Measurements from ENCODE around the gene CD19.

DNA sequence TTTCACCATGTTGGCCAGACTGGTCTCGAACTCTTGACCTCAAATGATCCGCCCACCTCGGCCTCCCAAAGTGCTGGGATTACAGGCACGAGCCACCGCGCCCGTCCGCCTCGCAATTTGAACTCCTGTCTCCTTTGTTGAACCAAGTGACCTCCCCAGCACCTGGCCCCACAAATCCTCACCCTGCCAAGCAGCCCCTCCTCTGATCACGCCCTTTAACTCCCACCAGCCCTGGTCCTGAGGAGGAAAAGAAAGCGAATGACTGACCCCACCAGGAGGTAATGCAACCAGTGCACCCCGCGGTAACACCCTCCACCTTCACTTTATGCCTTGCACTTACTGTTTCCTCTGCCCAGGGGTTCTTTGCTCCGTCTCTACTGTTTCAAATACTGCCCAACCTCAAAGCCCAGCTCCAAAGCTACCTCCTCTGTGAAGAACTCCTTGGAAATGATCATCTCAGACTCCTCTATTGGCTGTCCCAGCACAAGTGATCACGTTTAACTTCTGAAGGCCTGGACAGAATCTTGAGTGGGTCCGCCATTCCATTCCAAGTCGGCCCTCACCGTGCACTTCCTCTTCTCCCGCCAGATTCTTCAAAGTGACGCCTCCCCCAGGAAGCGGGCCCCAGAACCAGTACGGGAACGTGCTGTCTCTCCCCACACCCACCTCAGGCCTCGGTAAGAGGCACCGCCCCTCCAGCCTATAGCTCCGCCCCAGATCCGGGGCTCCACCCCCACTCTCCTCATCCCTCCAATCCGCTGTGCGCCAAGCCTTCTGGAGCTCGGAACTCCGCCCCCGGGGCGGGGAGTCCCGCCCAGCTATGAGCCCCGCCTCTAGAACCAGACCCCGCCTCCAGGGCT lies 4.4 kb downstream of the CD19 start:
- TF ChIP-seq, protein P1, sequence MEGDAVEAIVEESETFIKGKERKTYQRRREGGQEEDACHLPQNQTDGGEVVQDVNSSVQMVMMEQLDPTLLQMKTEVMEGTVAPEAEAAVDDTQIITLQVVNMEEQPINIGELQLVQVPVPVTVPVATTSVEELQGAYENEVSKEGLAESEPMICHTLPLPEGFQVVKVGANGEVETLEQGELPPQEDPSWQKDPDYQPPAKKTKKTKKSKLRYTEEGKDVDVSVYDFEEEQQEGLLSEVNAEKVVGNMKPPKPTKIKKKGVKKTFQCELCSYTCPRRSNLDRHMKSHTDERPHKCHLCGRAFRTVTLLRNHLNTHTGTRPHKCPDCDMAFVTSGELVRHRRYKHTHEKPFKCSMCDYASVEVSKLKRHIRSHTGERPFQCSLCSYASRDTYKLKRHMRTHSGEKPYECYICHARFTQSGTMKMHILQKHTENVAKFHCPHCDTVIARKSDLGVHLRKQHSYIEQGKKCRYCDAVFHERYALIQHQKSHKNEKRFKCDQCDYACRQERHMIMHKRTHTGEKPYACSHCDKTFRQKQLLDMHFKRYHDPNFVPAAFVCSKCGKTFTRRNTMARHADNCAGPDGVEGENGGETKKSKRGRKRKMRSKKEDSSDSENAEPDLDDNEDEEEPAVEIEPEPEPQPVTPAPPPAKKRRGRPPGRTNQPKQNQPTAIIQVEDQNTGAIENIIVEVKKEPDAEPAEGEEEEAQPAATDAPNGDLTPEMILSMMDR (IDR thresholded peaks at IDR 0.05), result no peak
- TF ChIP-seq POLR2A (IDR thresholded peaks at IDR 0.05), result no peak

Data from sigmoid colon (tissue), 3 donors.